Keratinocyte (primary cell): ENCODE measurements around the gene UNC79.

Experiments used
- CTCF ChIP-seq, 3 experiments: IDR thresholded peaks in 1 of 3; conservative IDR thresholded peaks in 1 of 3; optimal IDR thresholded peaks in 1 of 3; 2 replicates in 2 of 3; 3 replicates in 1 of 3; pipeline versions ENCODE3 to v1.5.1; 2011; ENCODE audit warnings: low read length in 3 of 3, mild to moderate bottlenecking in 3 of 3, moderate library complexity in 2 of 3, control low read depth in 1 of 3, inconsistent platforms in 1 of 3; ENCODE audit not compliant: insufficient read depth in 2 of 3; ENCODE audit errors: extremely low read depth in 1 of 3
- EZH2 ChIP-seq: IDR thresholded peaks from one replicate; pipeline ENCODE4 v1.6.1; 2012; ENCODE audit warnings: inconsistent platforms, mild to moderate bottlenecking, low read length, moderate library complexity

GRCh38 chr14:93720076-93720815 lies 289.5 kb downstream of the UNC79 start:
- TF ChIP-seq CTCF (optimal IDR thresholded peaks at IDR 0.05 in 1 of 3, IDR thresholded peaks at IDR 0.05 in 1 of 3, conservative IDR thresholded peaks at IDR 0.05 in 1 of 3; ENCODE audit: extremely low read depth in 1 of 3, insufficient read depth in 2 of 3, low read length in 3 of 3) (no peak), EZH2 (no peak)
